ENCODE measurements around the gene MROH2A.

The MROH2A gene

DNA sequence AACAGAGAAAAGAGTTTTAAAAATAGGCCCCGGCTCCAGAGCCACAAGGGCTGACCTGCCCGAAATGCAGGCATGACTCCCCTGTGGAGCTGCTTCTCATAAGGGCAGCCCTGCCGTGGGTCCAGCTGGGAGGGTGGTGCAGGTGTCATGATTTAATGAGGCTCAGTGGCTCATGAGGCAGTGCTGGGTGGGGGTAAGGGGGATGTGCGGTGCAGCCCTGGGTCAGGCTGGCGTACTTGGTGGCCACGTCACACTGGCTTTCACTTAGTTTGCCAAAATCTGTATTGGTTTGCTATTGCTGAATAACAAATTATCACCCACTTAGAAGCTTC is 42.6 kb downstream of the MROH2A start:
- no peak for DNase-seq (ENCODE audit: low read depth)

GRCh38 chr2:233821196-233821595 is 43.1 kb downstream of the MROH2A start:
- DNase-seq (ENCODE audit: low read depth) = no peak

DNA sequence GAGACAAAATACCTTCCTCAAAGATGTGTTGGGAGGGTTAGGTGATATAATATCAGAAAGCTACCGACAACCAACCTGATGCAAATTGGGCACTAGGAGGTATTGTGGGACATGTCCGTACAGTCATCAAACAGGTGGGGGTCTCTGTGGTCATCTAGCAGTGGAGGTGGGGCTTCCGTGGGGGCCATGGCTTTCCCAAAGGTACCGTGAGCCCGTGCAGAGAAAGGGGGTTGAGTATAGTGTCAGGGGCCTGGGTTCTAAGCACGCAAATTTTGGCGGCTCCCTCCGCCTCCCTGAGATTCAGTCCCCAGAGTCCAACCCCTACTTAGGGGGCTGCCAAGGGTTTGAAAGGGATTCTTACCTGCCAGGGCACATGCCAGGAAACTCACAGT is 43.6 kb downstream of the MROH2A start:
- DNase-seq (ENCODE audit: low read depth) = no peak

GRCh38 chr2:233822101-233822771 is 44.1 kb downstream of the MROH2A start:
- no peak for DNase-seq (ENCODE audit: low read depth)

DNA sequence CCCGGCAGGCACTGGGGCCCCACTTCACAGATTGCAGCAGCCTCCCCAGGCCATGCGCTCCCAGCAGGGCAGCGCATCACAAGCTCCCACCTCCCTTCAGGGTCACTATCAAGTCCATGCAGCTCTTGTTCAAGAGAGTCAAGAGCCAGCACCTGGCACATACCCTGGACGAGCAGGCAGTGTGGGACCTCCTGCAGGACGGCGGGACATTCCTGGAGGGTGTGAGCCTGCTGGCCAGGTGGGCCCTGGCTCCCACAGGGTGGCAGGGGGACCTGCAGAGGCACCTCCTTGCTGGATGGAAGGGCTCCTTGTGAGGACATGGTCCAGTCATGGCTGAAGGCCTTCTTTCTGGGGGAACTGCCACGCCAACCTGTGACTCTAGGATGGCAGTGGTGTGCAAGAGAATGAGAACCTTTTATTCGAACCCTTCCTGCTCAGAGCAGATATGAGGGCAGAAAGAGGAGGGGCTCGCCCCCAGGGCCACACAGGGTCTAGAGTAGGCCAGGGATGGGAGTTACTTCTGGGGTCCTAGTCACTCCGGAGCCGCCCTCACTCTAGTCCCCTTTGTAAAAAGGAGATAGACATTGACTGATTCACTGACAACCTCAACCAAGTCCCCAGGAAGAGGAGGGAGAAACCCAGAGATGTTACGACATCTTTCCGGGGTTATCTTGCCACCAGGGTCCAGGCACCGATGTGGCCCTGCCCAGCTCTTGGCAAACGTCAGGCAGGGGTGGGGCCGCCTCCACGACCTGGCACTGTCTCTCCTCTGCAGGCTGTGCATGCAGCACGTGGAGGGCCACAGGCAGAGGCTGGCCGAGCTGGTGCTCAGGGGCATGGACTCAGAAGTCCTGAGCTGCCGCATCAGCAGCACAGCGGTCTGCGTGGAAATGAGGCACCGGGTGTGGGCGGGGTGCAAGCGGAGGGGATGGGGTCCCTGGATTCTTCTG is 44.9 kb downstream of the MROH2A start:
- DNase-seq (ENCODE audit: low read depth) = no peak

DNA sequence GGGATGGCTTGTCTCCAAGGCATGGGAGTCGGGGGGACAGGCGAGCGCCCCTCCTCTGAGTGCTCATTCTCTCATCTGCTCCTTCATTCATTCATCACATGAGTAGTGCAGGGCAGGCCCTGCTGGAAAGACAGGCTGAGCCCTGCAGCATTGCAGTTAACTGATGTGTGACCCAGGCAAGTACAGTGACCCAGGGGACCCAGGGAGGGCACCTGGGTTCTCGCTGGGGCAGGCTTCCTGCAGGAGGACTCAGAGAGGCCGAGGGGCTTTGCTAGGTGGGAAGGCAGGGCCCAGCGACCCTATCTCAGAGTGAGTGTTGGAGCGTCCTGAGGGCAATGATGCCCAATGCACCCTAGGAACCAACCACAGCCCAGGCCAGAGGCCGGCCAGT is 45.6 kb downstream of the MROH2A start:
- no peak for DNase-seq (ENCODE audit: low read depth)

- DNase-seq (ENCODE audit: low read depth) = no peak
Measured at GRCh38 chr2:233824373-233824772, 46.2 kb downstream of the MROH2A start.

- no peak for DNase-seq (ENCODE audit: low read depth)
Measured at GRCh38 chr2:233828546-233829192, 50.5 kb downstream of the MROH2A start.

DNA sequence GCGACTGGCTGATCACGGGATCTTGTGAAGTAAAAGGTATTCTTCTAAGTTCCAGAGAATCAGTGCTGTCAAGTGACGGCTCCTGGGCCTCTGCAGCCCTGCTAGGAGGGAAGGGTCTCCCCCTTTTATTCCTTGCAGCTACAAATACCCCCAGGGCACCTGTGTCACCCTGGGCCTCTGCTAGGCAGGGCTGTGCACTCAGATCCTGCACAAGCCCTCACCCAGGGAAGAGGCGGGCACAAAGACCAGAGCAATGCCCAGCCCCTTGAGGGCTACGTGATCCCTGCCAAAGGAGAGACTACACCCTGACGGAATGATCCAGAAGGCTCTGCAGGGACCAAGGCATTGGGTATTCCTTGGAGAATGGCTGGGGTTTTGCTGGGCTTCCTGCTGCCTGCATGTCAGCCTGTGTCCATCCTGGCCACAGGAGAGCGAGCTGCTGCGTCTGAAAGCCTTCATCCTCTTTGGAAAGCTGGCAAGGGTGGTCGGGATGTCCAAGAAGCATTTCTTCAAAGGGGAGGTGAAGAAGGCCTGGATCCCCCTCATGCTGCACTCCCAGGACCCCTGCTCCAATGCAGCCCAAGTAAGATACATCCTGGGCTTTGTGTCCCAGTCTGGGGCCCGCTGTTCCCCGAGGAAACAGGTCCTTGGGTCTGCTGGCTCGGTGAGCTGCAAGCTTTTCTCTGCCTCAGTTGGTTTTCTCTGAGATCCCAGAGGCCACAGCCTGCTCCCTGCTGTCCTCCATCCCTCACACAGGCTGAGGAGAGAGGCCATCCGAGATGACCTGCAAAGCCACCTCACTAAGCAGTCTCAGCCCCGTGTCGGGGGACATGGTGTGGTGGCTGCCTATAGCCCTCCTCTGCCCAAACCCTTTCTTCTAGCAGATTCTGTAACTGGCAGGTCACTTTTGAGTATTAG is 51.3 kb downstream of the MROH2A start:
- DNase-seq (ENCODE audit: low read depth) = no peak

DNA sequence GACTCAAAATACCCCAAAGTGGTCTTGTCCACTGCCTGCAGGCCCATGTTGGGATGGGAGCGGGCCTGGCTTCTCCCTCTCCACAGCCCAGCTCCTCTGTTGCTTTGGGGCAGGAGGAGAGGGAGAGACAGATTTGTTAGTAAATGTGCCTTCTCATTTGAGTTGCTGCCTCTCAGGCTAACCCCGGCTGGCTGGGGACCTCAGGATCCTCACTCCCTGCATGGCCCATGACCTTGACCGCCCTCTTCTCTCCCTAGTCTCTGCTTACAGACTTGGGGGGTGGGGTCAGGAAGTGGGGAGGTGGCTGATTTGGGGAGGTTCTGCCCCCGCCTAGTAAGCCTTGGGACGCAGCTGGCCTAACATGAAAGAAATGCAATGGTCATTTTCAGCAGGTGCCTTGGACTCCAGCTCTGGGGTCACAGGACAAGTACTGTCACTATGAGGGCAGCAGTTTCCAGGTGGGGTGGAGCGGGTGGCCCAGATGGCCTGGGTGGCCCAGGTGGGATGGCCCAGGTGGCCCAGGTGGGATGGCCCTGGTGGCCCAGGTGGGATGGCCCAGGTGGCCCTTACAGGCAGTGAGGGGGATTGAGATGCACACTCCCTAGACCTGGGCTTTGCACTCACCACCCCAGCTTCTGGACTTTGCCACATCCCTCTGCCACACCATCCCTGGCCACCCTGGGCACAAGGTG is 52.1 kb downstream of the MROH2A start:
- no peak for DNase-seq (ENCODE audit: low read depth)

- no peak for DNase-seq (ENCODE audit: low read depth)
Measured at GRCh38 chr2:233831011-233831721, 53.0 kb downstream of the MROH2A start.

DNA sequence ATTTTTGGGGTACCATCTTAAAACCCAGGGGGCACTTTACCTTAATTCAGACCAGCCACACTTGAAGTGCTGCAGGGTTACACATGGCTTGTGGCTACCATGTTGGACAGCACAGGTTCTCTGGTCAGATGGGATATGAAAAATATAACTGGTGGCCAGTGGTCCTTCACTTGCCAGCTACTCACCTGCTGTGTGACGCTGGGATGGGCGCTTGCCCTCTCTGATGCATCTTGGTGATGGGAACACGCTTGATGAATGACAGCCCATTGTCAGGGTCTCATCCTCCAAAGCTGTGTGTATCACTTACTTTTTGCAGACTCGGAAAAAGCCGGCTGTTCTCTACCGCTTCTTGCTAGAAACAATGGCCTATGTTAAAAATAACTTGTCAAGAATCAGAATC is 53.7 kb downstream of the MROH2A start:
- DNase-seq (ENCODE audit: low read depth) = no peak

- DNase-seq (ENCODE audit: low read depth) = peak; percentile 55
Measured at GRCh38 chr2:233832414-233832813, 54.3 kb downstream of the MROH2A start.

GRCh38 chr2:233832869-233833311 is 54.8 kb downstream of the MROH2A start:
- peak; percentile 69 for DNase-seq (ENCODE audit: low read depth)

DNA sequence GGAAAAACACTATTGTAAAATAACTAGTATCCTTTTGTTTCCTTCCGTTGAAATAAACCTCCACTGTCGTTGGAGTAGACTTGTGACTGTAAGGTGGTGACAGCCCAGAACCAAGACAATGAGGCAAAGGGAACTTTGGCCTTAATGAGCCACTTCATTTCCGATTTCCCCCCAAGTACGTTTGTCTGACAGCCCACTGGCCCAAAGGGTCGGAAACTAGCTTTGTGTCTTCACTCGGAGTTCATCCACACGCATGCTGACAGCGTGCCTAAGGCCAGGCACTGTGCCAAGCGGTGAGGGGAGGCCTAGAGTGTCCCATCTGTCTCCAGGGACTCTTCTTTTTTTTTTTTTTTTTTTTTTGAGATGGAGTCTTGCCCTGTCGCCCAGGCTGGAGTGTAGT is 55.2 kb downstream of the MROH2A start:
- no peak for DNase-seq (ENCODE audit: low read depth)

DNA sequence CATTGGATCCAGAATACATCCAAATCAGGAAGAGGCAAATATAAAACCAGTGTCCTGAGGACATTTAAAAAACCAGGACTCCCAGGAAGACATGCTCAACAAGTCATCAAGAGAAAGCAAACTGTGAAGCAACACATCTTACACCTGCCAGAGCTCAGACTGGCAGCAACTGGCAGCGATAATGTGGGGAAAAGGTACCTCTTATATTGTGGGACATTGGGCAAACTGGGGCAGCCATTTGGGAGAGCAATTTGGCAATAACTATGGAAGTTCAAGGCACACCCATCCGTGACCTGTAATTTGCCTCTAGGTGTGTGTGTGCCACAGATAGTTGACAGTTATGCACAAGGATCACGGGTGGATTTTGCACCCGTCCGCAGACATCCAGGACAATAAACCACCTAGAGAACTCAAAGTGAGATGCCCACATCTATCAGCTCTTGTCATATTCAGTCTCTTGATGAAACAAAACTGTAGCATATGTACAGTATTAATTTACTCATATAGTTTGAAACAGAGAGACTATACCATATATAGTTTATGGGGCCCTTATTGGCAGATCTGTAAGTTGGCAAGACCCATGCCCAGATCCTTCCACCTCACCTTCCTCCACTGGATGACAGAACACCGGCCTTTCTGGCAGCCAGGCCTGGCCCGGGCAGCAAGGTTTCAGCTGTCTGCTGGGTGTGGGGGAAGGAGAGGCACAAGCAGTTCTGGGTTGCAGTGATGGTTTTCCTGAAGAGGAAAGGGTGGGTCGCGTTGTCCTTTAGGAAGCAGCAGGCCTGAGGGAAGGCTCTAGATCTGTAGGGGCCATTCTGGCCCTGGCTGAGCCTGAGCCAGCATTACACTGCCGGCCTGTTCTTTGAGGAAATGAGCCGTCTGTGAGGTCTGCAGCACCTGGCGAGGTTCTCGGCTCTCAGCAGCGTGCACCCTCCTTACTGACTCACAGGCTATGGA is 57.4 kb downstream of the MROH2A start:
- DNase-seq (ENCODE audit: low read depth) = no peak

DNA sequence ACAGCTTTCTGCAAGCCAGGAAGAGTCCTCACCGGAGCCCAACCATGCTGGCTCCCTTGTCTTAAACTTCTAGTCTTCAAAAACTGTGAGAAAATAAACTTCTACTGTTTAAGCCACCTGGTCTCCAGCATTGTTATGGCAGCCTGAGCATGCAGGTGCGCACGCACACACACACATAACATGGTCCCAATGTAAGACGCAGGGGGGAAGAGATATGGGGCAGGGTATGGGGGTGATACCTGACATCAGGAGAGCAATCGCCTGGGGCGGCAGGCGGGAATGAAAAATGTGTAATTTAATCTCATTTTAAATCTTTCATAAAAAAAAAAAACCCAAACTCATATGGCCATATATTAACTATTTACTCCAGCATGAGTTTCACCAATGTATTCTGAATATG is 58.2 kb downstream of the MROH2A start:
- no peak for DNase-seq (ENCODE audit: low read depth)

DNA sequence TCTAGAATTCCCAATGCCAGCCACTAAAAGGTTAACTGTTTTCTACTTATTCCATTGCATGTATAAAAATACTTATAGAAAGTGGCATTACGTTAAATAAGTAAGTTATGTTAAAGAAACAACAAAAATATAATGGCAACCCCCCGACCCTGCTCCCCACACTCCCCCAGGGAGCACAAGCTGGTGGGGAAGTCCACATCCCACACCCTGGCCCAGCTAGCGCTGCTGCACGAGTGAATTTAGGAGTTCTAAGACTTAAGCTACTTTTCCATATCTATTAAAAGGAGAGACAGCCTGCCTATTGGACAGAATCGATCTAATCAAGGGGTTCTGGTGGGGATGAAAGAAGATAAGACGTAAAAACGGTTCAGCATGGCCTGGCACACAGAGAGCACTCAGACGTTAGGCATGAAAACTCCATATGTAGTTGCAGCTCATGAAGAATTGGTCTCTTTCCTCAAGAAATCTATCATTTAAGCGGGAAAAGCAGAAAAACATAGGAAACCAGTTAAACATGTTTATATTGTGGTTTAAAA is 59.6 kb downstream of the MROH2A start:
- DNase-seq (ENCODE audit: low read depth) = no peak

DNA sequence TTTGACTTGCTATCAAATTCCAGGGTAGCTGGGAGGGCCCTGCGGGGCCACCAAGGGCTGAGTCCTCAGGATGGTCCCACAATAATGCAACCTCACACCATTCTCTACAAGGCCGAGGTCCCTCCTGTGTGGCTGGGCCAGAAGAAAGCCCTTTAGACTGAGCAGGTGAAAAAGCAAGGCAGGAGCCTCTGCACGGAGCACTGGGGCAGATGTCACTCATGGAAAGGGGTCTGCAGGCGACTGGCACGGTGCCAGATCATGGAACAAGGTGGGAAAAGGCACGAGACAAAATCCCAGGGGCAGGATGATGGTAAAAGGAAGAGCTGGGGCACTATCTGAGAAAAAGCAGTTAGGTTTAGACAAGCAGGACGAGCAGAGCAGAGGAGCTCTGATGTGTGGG is 60.1 kb downstream of the MROH2A start:
- no peak for DNase-seq (ENCODE audit: low read depth)

All from EH (cell line).